HepG2 (cell line): ENCODE data around the gene SLC7A4. TPM values are rescaled to one million over a fixed set of nuclear protein-coding genes. Genes with fewer than 3 reads are reported as not detected.

Experiments used
- CEBPG ChIP-seq: IDR thresholded peaks from 2 replicates; pipeline ENCODE4 v1.6.1; 2016
- GTF2F1 ChIP-seq: fragments of 150-350 bp; IDR thresholded peaks from 2 replicates; pipeline ENCODE4 v1.6.1; 2014; ENCODE audit warnings: low read length
- HMGXB4 ChIP-seq, 2 experiments: sonication (generic) in 1 of 2; formaldehyde crosslinking in 1 of 2; IDR thresholded peaks; 2 replicates each; pipeline versions ENCODE4 v1.4.0 to v1.6.1; 2018 to 2020; ENCODE audit warnings: missing genetic modification reagents in 2 of 2, borderline replicate concordance in 1 of 2, low read depth in 1 of 2, mild to moderate bottlenecking in 1 of 2, missing biosample characterization in 1 of 2
- HNF4A ChIP-seq: sonication (generic); formaldehyde crosslinking; IDR thresholded peaks from 2 replicates; pipeline ENCODE4 v1.4.0; 2020; ENCODE audit warnings: missing genetic modification reagents
- IKZF1 ChIP-seq: fragments of 450-650 bp; IDR thresholded peaks from 2 replicates; pipeline ENCODE4 v1.7.1; 2016
- JDP2 ChIP-seq: sonication (generic); formaldehyde crosslinking; IDR thresholded peaks from 2 replicates; pipeline ENCODE4 v1.8.1; 2022; ENCODE audit warnings: missing genetic modification reagents, borderline replicate concordance
- KMT2B ChIP-seq: IDR thresholded peaks from 2 replicates; pipeline ENCODE4 v1.6.1; 2016; ENCODE audit warnings: missing genetic modification reagents, missing compliant biosample characterization
- MAZ ChIP-seq, 2 experiments: sonication (generic) in 1 of 2; formaldehyde crosslinking in 1 of 2; IDR thresholded peaks; 2 replicates each; pipeline versions ENCODE4 v1.5.0 to v1.6.1; 2012 to 2020; ENCODE audit warnings: low read depth in 2 of 2, mild to moderate bottlenecking in 2 of 2, borderline replicate concordance in 1 of 2, improper control_type of control experiment in 1 of 2, low read length in 1 of 2, missing genetic modification reagents in 1 of 2, moderate library complexity in 1 of 2
- NFYC ChIP-seq: IDR thresholded peaks from 2 replicates; pipeline ENCODE4 v1.6.1; 2016; ENCODE audit warnings: missing genetic modification reagents, missing compliant biosample characterization
- PCBP2 ChIP-seq: fragments of 200-400 bp; formaldehyde crosslinking; optimal IDR thresholded peaks from 2 replicates; pipeline ENCODE3; 2018; ENCODE audit warnings: low read length, low read depth; ENCODE audit not compliant: poor library complexity, severe bottlenecking
- RXRB ChIP-seq: IDR thresholded peaks from 2 replicates; pipeline ENCODE4 v1.6.1; 2016; ENCODE audit warnings: borderline replicate concordance, missing genetic modification reagents, missing compliant biosample characterization
- TBL1XR1 ChIP-seq: fragments of 150-350 bp; IDR thresholded peaks from 2 replicates; pipeline ENCODE4 v1.6.1; 2014; ENCODE audit warnings: borderline replicate concordance, low read length; ENCODE audit not compliant: partially characterized antibody
- TRIM22 ChIP-seq: fragments of 450-650 bp; IDR thresholded peaks from 2 replicates; pipeline ENCODE4 v1.6.1; 2017
- YEATS4 ChIP-seq: sonication (generic); formaldehyde crosslinking; IDR thresholded peaks from 2 replicates; pipeline ENCODE4 v1.4.0; 2020; ENCODE audit warnings: missing genetic modification reagents, borderline replicate concordance
- ZBTB44 ChIP-seq: sonication (generic); formaldehyde crosslinking; IDR thresholded peaks from 2 replicates; pipeline ENCODE4 v1.4.0; 2020; ENCODE audit warnings: missing genetic modification reagents
- ZFP82 ChIP-seq: sonication (generic); formaldehyde crosslinking; IDR thresholded peaks from 2 replicates; pipeline ENCODE4 v1.5.1; 2020; ENCODE audit warnings: mild to moderate bottlenecking, missing genetic modification reagents, borderline replicate concordance
- ZNF230 ChIP-seq: sonication (generic); formaldehyde crosslinking; IDR thresholded peaks from 2 replicates; pipeline ENCODE4 v1.4.0; 2020; ENCODE audit warnings: mild to moderate bottlenecking, missing genetic modification reagents
- ZNF251 ChIP-seq: sonication (generic); formaldehyde crosslinking; IDR thresholded peaks from 2 replicates; pipeline ENCODE4 v1.9.0; 2021; ENCODE audit warnings: mild to moderate bottlenecking, missing genetic modification reagents
- ZNF33A ChIP-seq: sonication (generic); formaldehyde crosslinking; IDR thresholded peaks from 2 replicates; pipeline ENCODE4 v1.5.1; 2020; ENCODE audit warnings: missing genetic modification reagents, mild to moderate bottlenecking, moderate library complexity, borderline replicate concordance
- ZNF44 ChIP-seq: sonication (generic); formaldehyde crosslinking; IDR thresholded peaks from 2 replicates; pipeline ENCODE4 v1.5.1; 2020; ENCODE audit warnings: mild to moderate bottlenecking, missing genetic modification reagents
- ZNF513 ChIP-seq: sonication (generic); formaldehyde crosslinking; conservative IDR thresholded peaks from 2 replicates; pipeline ENCODE4 v1.5.0; 2020; ENCODE audit warnings: missing genetic modification reagents
- ZSCAN29 ChIP-seq: sonication (generic); formaldehyde crosslinking; conservative IDR thresholded peaks from 2 replicates; pipeline ENCODE4 v1.4.0; 2020; ENCODE audit warnings: mild to moderate bottlenecking, missing genetic modification reagents
- polyA plus RNA-seq, 8 experiments: library from polyadenylated mRNA; depleted of rRNA in 3 of 8; stranded (reverse) in 7 of 8; unstranded in 1 of 8; fragments of >200 nt; fragmentation: Illumina TruSeq in 4 of 8; extraction: Trizol in 4 of 8; gene quantifications; 2 replicates each; pipeline versions ENCODE4 v1.2.1 to v1.2.3, GENCODE V29; 2011 to 2016; ENCODE audit warnings: low read depth in 4 of 8, missing spikeins in 1 of 8, mixed read lengths in 1 of 8; ENCODE audit not compliant: insufficient read depth in 1 of 8
- total RNA-seq, 5 experiments: library from RNA; depleted of rRNA; stranded (reverse); fragments of >200 nt; fragmentation: Illumina TruSeq; extraction: Trizol; gene quantifications; 2 replicates each; pipeline ENCODE4 v1.2.3, GENCODE V29; 2016; ENCODE audit warnings: low read depth in 1 of 5
- TF ChIP-seq, protein P1 (sequence below): sonication (generic); formaldehyde crosslinking; IDR thresholded peaks from 2 replicates; pipeline ENCODE4 v1.4.0; 2020; ENCODE audit warnings: missing genetic modification reagents, borderline replicate concordance

Gene SLC7A4
- total and polyA plus RNA-seq, 2 of the 13 experiments (the other 11 are each of a cell fraction or from before 2014, with no cell fraction given), result not detected

DNA sequence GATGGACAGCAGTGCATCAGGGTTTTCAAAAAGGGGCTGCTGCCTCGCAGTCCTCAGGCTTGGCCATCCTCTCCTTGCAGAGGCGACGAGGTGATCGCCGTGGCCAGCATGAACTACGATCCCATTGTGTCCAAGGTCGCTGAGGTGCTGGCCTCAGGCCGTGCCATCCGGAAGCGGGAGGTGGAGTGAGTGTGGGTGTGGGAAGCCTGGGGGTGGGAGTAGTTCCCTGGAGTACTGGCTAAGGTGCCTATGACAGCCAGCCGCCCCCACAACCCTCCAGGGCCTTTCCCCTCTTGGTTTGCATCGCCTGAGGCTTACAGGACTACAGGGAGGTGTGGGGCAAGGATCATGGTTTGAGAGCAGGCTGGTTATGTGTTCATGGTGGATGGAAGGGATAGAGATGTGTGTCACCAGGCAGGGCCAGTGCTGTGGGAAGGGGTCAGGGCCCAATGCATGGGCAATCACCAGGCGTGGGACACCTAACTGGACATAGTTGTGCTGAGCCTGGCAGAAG lies 52.4 kb downstream of the SLC7A4 start (continued):
- TF ChIP-seq TRIM22 (no peak), ZBTB44 (CRISPR knock-in tag) (no peak), GTF2F1 (no peak), ZNF44 (CRISPR knock-in tag) (no peak), RXRB (CRISPR knock-in tag) (peak; percentile 70), ZFP82 (no peak), ZSCAN29 (CRISPR knock-in tag) (no peak), MAZ (IDR thresholded peaks at IDR 0.05; ENCODE audit: borderline replicate concordance, low read depth, low read length) (no peak), MAZ (CRISPR knock-in tag; IDR thresholded peaks at IDR 0.05; ENCODE audit: low read depth) (0 out of 2 replicates have a peak, but pooled peaks have one; percentile 46), HMGXB4 (CRISPR knock-in tag; IDR thresholded peaks at IDR 0.05; ENCODE audit: borderline replicate concordance in 1 of 2, low read depth in 1 of 2) (peak in 1 of 2 experiments; percentile 28; a peak in 1 of 4 replicates), CEBPG (CRISPR knock-in tag) (peak; percentile 13; the same call in 1 of the 2 replicates), IKZF1 (no peak), NFYC (CRISPR knock-in tag) (no peak), YEATS4 (CRISPR knock-in tag) (0 out of 2 replicates have a peak, but pooled peaks have one; percentile 54), ZNF230 (CRISPR knock-in tag) (no peak), ZNF513 (CRISPR knock-in tag) (no peak), PCBP2 (no peak), ZNF251 (CRISPR knock-in tag) (no peak), ZNF33A (CRISPR knock-in tag) (no peak), KMT2B (CRISPR knock-in tag) (0 out of 2 replicates have a peak, but pooled peaks have one; percentile 16), HNF4A (CRISPR knock-in tag) (peak; percentile 86), TBL1XR1 (no peak), JDP2 (no peak)
- TF ChIP-seq, protein P1, sequence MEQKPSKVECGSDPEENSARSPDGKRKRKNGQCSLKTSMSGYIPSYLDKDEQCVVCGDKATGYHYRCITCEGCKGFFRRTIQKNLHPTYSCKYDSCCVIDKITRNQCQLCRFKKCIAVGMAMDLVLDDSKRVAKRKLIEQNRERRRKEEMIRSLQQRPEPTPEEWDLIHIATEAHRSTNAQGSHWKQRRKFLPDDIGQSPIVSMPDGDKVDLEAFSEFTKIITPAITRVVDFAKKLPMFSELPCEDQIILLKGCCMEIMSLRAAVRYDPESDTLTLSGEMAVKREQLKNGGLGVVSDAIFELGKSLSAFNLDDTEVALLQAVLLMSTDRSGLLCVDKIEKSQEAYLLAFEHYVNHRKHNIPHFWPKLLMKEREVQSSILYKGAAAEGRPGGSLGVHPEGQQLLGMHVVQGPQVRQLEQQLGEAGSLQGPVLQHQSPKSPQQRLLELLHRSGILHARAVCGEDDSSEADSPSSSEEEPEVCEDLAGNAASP (CRISPR knock-in tag), result peak; percentile 28; the same call in 1 of the 2 replicates
